ENCODE measurements around the gene CCDC86. TPM values are rescaled to one million over a fixed set of nuclear protein-coding genes. Genes with fewer than 3 reads are reported as not detected.

CCDC86 gene
- 10 to 100 TPM; 40.6 to 42.1 TPM for total RNA-seq

DNA sequence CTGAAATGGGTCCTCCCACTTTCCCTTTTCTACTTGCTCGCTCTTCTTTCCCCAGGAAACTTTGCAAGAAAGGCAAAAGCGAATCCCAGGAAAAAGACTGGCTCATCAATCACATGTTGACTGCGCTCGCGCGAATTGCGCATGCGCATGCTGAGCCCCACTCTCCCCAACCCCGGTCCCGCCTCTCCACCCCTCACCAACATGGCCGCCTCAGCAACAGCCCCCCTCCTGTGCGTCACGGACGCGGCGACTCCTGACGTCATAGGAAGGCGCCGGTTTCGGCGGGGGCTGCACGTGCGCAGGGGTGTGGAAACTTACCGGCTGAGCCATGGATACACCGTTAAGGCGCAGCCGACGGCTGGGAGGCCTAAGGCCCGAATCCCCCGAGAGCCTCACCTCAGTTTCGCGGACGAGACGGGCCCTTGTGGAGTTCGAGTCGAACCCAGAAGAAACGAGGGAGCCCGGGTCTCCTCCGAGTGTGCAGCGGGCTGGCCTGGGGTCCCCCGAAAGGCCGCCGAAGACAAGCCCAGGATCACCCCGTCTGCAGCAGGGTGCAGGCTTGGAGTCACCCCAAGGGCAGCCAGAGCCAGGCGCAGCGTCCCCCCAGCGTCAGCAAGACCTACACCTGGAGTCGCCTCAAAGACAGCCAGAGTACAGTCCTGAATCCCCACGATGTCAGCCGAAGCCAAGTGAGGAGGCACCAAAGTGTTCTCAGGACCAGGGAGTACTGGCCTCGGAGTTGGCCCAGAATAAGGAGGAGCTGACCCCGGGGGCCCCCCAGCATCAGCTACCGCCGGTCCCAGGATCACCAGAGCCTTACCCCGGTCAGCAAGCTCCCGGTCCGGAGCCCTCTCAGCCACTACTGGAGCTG is at the start of gene CCDC86:
Gene CCDC86 (plus strand): TSS at position 317 of the 871 bp plus-strand sequence. CDS start 12 bp downstream, at position 329.
- POLR2A ChIA-PET: interaction anchor here (1.0 kb wide), 1 partner anchor 63 kb away, joined by 4 read pairs; no protein-coding TSS in a partner anchor
- intact Hi-C loops (cut with micrococcal nuclease): loop anchor here (1.0 to 10.0 kb wide), 2 partner anchors 64 to 323 kb away; partner anchors contain the start of genes PRPF19 and VPS37C
- Mint-ChIP-seq H3K9me3 (no peaks in the 10 kb centered on the region), H3K27ac (peak within 1 kb of the TSS; percentile 85), H3K36me3 (peaks cover 13% of the 10 kb centered on the region), H3K4me3 (peak within 1 kb of the TSS; percentile 88), H3K4me1 (ENCODE audit: low read depth) (peaks cover 36% of the 10 kb centered on the region), H3K27me3 (no peaks in the 10 kb centered on the region)
- peak; percentile 99 for DNase-seq
- CTCF ChIA-PET: interaction anchor here (1.0 to 5.7 kb wide), 4 partner anchors 11 to 72 kb away, joined by 3 to 39 read pairs (median 8); partner anchors contain the start of gene TMEM109

GRCh38 chr11:60792521-60792920 is 49.4 kb upstream of the CCDC86 start:
- no peak for DNase-seq
- POLR2A ChIA-PET: no interaction called here
- Mint-ChIP-seq H3K36me3 (no peaks in the 10 kb centered on the region), H3K9me3 (no peaks in the 10 kb centered on the region), H3K4me1 (ENCODE audit: low read depth) (no peaks in the 10 kb centered on the region), H3K27ac (no peak overlapping the region), H3K27me3 (no peaks in the 10 kb centered on the region), H3K4me3 (no peak overlapping the region)
- intact Hi-C loops (cut with micrococcal nuclease): no loop called here
- CTCF ChIA-PET: no interaction called here

- no peaks in the 10 kb centered on the region for H3K4me1 Mint-ChIP-seq (ENCODE audit: low read depth)
- H3K27me3 Mint-ChIP-seq: no peaks in the 10 kb centered on the region
- CTCF ChIA-PET: no interaction called here
- no peak for DNase-seq
- intact Hi-C loops (cut with micrococcal nuclease): no loop called here
- H3K36me3 Mint-ChIP-seq: no peaks in the 10 kb centered on the region
- no peaks in the 10 kb centered on the region for H3K9me3 Mint-ChIP-seq
- POLR2A ChIA-PET: no interaction called here
- no peak overlapping the region for H3K27ac Mint-ChIP-seq
- H3K4me3 Mint-ChIP-seq: no peak overlapping the region
These were observed 46.6 kb upstream of the CCDC86 start for GRCh38 chr11:60795291-60795690.

- Mint-ChIP-seq H3K36me3 (no peaks in the 10 kb centered on the region), H3K27me3 (peaks cover 4% of the 10 kb centered on the region), H3K9me3 (no peaks in the 10 kb centered on the region), H3K4me1 (ENCODE audit: low read depth) (no peaks in the 10 kb centered on the region), H3K27ac (no peak overlapping the region), H3K4me3 (no peak overlapping the region)
- intact Hi-C loops (cut with micrococcal nuclease): no loop called here
- POLR2A ChIA-PET: no interaction called here
- DNase-seq: no peak
- CTCF ChIA-PET: no interaction called here
These were observed 43.9 kb upstream of the CCDC86 start for GRCh38 chr11:60797846-60798630.

DNA sequence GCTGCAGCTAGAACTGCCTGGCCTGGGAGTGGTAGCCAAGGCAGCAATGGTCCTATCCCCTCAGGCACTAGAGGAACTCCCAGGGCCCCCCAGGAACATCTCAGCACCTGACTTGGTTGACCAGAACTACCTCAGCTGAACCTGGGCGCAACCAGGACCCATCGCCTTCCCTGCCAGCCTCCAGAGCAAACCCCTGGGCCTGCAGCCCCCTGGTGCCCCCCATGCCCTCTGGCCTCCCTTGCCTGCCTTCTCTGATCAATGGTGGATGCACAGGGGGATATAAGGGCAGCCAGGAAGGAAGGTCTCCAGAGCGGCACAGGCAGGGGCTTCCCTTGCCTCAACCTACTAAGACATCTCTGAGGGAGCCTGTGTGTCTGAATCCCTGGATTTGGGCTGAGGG is 43.3 kb upstream of the CCDC86 start:
- peaks cover 4% of the 10 kb centered on the region for H3K27me3 Mint-ChIP-seq
- H3K4me3 Mint-ChIP-seq: no peak overlapping the region
- no peaks in the 10 kb centered on the region for H3K36me3 Mint-ChIP-seq
- intact Hi-C loops (cut with micrococcal nuclease): no loop called here
- no peaks in the 10 kb centered on the region for H3K4me1 Mint-ChIP-seq (ENCODE audit: low read depth)
- ChIA-PET POLR2A (no interaction called here), CTCF (interaction anchor here (1.3 to 2.6 kb wide), 2 partner anchors 23 to 32 kb away, joined by 3 to 8 read pairs; no protein-coding TSS in a partner anchor)
- no peak for DNase-seq
- H3K27ac Mint-ChIP-seq: no peak overlapping the region
- H3K9me3 Mint-ChIP-seq: no peaks in the 10 kb centered on the region

DNA sequence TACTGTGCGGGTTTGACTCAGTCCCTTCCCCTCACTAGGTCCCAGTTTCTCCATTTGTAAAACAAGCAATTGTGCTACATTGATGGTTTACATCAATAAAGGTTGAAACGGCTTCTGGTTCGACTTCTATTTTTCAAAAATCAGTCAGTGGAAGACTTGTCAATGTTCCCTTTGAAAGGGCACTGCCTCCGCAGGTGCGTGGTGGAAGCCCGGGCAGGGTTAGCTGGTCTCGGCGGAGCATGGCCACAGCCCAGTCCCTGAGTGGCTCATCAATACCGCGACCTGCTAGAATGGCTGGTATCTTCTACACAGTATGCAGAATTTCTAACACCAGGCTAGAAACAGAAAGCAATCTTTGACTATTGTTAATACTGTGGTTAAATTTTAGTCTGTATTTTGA is 40.7 kb upstream of the CCDC86 start:
- ChIA-PET CTCF (interaction anchor here (2.6 kb wide), 1 partner anchor 26 kb away, joined by 8 read pairs; no protein-coding TSS in a partner anchor), POLR2A (no interaction called here)
- Mint-ChIP-seq H3K9me3 (no peaks in the 10 kb centered on the region), H3K36me3 (no peaks in the 10 kb centered on the region), H3K27me3 (peaks cover 8% of the 10 kb centered on the region), H3K27ac (no peak overlapping the region), H3K4me3 (no peak overlapping the region), H3K4me1 (ENCODE audit: low read depth) (no peaks in the 10 kb centered on the region)
- intact Hi-C loops (cut with micrococcal nuclease): no loop called here
- DNase-seq: no peak

GRCh38 chr11:60803273-60803936 is 38.5 kb upstream of the CCDC86 start:
- intact Hi-C loops (cut with micrococcal nuclease): no loop called here
- Mint-ChIP-seq H3K4me1 (ENCODE audit: low read depth) (no peaks in the 10 kb centered on the region), H3K9me3 (no peaks in the 10 kb centered on the region), H3K36me3 (no peaks in the 10 kb centered on the region), H3K4me3 (no peak overlapping the region), H3K27me3 (peaks cover 14% of the 10 kb centered on the region), H3K27ac (no peak overlapping the region)
- ChIA-PET POLR2A (no interaction called here), CTCF (interaction anchor here (1.3 kb wide), 1 partner anchor 28 kb away, joined by 3 read pairs; no protein-coding TSS in a partner anchor)
- no peak for DNase-seq

GRCh38 chr11:60809249-60809648 is 32.7 kb upstream of the CCDC86 start:
- H3K4me3 Mint-ChIP-seq: no peak overlapping the region
- no peaks in the 10 kb centered on the region for H3K36me3 Mint-ChIP-seq
- POLR2A ChIA-PET: no interaction called here
- CTCF ChIA-PET: no interaction called here
- no peak for DNase-seq
- intact Hi-C loops (cut with micrococcal nuclease): no loop called here
- peaks cover 16% of the 10 kb centered on the region for H3K27me3 Mint-ChIP-seq
- H3K27ac Mint-ChIP-seq: no peak overlapping the region
- H3K4me1 Mint-ChIP-seq (ENCODE audit: low read depth): no peaks in the 10 kb centered on the region
- peaks cover 2% of the 10 kb centered on the region for H3K9me3 Mint-ChIP-seq

GRCh38 chr11:60809691-60810090 is 32.2 kb upstream of the CCDC86 start:
- H3K27ac Mint-ChIP-seq: no peak overlapping the region
- DNase-seq: no peak
- ChIA-PET CTCF (no interaction called here), POLR2A (no interaction called here)
- no peaks in the 10 kb centered on the region for H3K4me1 Mint-ChIP-seq (ENCODE audit: low read depth)
- intact Hi-C loops (cut with micrococcal nuclease): no loop called here
- H3K4me3 Mint-ChIP-seq: no peak overlapping the region
- H3K36me3 Mint-ChIP-seq: no peaks in the 10 kb centered on the region
- peaks cover 2% of the 10 kb centered on the region for H3K9me3 Mint-ChIP-seq
- H3K27me3 Mint-ChIP-seq: peaks cover 16% of the 10 kb centered on the region

DNA sequence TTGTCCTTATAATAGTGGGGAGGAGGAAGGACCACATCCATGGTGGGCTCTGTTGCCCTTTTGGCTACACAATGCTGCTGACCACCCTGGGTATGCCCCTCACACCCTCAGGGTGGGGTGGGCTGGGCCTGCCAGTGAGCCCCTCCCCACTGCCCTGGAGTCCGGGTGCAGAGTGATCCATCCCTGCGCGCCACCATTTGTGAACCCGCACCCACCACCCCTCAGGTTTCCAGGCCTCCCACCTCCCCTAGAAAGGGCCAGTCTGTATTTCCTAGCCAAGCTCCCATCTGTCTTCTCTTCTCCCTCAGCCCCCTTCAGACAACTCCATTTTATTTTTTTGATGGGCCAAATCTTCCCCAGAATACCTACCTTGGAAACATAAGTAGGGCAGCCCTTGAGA is 31.8 kb upstream of the CCDC86 start:
- Mint-ChIP-seq H3K36me3 (no peaks in the 10 kb centered on the region), H3K4me3 (no peak overlapping the region), H3K9me3 (peaks cover 2% of the 10 kb centered on the region), H3K4me1 (ENCODE audit: low read depth) (no peaks in the 10 kb centered on the region), H3K27ac (no peak overlapping the region), H3K27me3 (peaks cover 16% of the 10 kb centered on the region)
- ChIA-PET CTCF (no interaction called here), POLR2A (no interaction called here)
- DNase-seq: no peak
- intact Hi-C loops (cut with micrococcal nuclease): no loop called here

DNA sequence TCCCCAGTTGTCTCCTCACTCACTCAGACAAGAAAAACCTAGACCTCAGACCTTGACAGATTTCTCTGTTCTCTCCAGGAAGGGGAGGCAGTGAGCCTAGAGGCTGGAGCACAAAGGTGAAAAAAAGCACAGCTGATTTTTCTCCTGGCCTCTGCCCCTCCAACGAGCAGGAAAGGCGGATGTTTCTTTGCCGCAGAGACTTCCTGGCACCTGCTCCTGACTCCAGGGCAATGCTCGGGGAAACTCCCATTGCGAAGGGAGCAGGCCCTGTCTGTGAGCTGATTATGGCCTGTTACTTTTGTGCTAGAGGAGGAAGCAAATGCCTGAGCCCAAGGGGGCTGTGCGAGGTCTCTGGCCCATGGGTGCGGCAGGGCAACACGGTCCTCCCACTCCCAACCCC is 31.3 kb upstream of the CCDC86 start:
- ChIA-PET CTCF (no interaction called here), POLR2A (no interaction called here)
- no peak for DNase-seq
- Mint-ChIP-seq H3K9me3 (peaks cover 2% of the 10 kb centered on the region), H3K4me3 (no peak overlapping the region), H3K4me1 (ENCODE audit: low read depth) (no peaks in the 10 kb centered on the region), H3K27ac (no peak overlapping the region), H3K36me3 (no peaks in the 10 kb centered on the region), H3K27me3 (peaks cover 16% of the 10 kb centered on the region)
- intact Hi-C loops (cut with micrococcal nuclease): no loop called here

DNA sequence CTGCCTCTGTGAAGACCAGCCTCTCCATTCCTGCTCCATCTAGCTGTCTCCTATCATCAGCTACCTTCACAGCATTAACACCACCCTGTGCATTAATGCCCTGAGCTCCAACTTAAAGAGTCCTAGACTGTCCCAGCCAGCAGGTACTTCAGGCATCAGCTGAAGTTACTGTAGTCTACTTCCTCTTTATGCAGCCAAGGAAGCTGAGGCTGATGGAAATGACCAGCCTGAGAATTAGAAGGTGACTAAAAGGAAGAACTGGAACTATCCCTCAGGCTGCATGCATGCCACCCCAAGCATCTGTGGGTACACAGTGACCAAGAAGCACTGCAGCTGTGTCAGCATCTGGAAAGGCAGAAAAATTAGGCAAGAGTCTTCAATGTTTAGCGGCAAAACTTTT is 28.6 kb upstream of the CCDC86 start:
- intact Hi-C loops (cut with micrococcal nuclease): no loop called here
- Mint-ChIP-seq H3K36me3 (peaks cover 2% of the 10 kb centered on the region), H3K27me3 (peaks cover 8% of the 10 kb centered on the region), H3K4me1 (ENCODE audit: low read depth) (no peaks in the 10 kb centered on the region), H3K27ac (no peak overlapping the region), H3K9me3 (peaks cover 16% of the 10 kb centered on the region), H3K4me3 (no peak overlapping the region)
- ChIA-PET POLR2A (no interaction called here), CTCF (interaction anchor here (0.7 to 1.0 kb wide), 2 partner anchors 19 to 98 kb away, joined by 3 to 4 read pairs; no protein-coding TSS in a partner anchor)
- no peak for DNase-seq
